NCI-H774 (cell line): Measurements from ENCODE around the gene SCN1A.
"Not testable (repeated sequence)": the region's sequence is repeated elsewhere in the genome, so short reads cannot be mapped to it uniquely, and the experiment has no call there.

Source experiments
- DNase-seq: peaks from one replicate; lab custom pipeline; 2025; lab: John Stamatoyannopoulos, UW

SCN1A gene

GRCh38 chr2:166127217-166128155 lies at the start of gene SCN1A:
Gene SCN1A, minus strand, starts transcription at chr2:166128020. Its CDS starts 54,399 bp downstream, at chr2:166073621.
- peak; percentile 52 for DNase-seq

- no peak for DNase-seq
Measured at GRCh38 chr2:166173263-166173662, 45.4 kb upstream of the SCN1A start.

GRCh38 chr2:166171216-166171615 lies 43.4 kb upstream of the SCN1A start:
- DNase-seq, result no peak

GRCh38 chr2:166170356-166170755 lies 42.5 kb upstream of the SCN1A start:
- DNase-seq, result no peak

- no peak for DNase-seq
Measured at GRCh38 chr2:166167449-166167848, 39.6 kb upstream of the SCN1A start.

- no peak for DNase-seq
Measured at GRCh38 chr2:166163775-166164174, 36.0 kb upstream of the SCN1A start.

GRCh38 chr2:166158546-166158945 lies 30.7 kb upstream of the SCN1A start:
- DNase-seq, result no peak

GRCh38 chr2:166157578-166157977 lies 29.8 kb upstream of the SCN1A start:
- DNase-seq, result no peak

- DNase-seq, result no peak
Measured at GRCh38 chr2:166156985-166157490, 29.2 kb upstream of the SCN1A start.

GRCh38 chr2:166155589-166155988 lies 27.8 kb upstream of the SCN1A start:
- DNase-seq, result no peak

GRCh38 chr2:166154685-166155338 lies 27.0 kb upstream of the SCN1A start:
- DNase-seq, result no peak

- no peak for DNase-seq
Measured at GRCh38 chr2:166152064-166152463, 24.2 kb upstream of the SCN1A start.

GRCh38 chr2:166148500-166149400 lies 20.9 kb upstream of the SCN1A start:
- no peak for DNase-seq

GRCh38 chr2:166147883-166148282 lies 20.1 kb upstream of the SCN1A start:
- no peak for DNase-seq

- DNase-seq, result no peak
Measured at GRCh38 chr2:166144071-166144470, 16.3 kb upstream of the SCN1A start.

- DNase-seq, result no peak
Measured at GRCh38 chr2:166140932-166141331, 13.1 kb upstream of the SCN1A start.

GRCh38 chr2:166140475-166140874 lies 12.7 kb upstream of the SCN1A start:
- DNase-seq, result no peak

- DNase-seq, result not testable (repeated sequence)
Measured at GRCh38 chr2:166139479-166139878, 11.7 kb upstream of the SCN1A start.

- no peak for DNase-seq
Measured at GRCh38 chr2:166138667-166139066, 10.8 kb upstream of the SCN1A start.

GRCh38 chr2:166138144-166138543 lies 10.3 kb upstream of the SCN1A start:
- DNase-seq, result no peak

- DNase-seq, result no peak
Measured at GRCh38 chr2:166137331-166137730, 9.5 kb upstream of the SCN1A start.

- no peak for DNase-seq
Measured at GRCh38 chr2:166135849-166136258, 8.0 kb upstream of the SCN1A start.
